GM21529 (cell line): ENCODE results near the gene MYO1H.

ENCODE experiments used
- ATAC-seq: cut with Tn5 transposase; IDR thresholded peaks from one replicate; pipeline ENCODE4 v1.9.1; 2021; ENCODE audit not compliant: unreplicated experiment

Gene MYO1H

DNA sequence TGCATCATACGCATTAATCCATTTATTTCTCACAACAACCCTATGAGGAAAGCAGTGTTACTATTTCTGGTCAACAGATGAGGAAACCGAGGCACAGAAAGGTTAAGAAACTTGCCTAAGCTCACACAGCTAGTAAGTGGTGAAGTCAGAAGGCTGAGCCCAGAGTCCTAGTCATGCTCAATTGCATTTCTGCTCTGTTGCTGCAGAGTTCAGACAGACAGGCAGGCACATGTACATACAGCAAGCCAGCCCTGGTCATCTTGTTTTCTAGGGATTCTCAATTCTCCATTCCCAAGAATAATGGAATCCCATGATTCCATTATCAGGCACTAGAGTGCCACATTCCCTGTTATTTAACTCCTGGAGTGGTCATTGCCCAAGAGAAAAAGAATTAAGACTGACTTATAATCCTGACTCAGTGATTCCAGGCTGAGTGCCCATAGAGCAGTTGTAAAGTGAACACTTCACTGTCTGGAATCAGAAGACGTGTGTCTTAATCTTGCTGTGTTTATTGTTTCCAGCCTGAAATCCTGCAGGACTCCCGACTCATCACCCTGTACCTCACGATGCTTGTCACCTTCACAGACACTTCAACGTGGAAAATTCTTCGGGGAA lies 140.5 kb downstream of the MYO1H start:
- no peak for ATAC-seq

DNA sequence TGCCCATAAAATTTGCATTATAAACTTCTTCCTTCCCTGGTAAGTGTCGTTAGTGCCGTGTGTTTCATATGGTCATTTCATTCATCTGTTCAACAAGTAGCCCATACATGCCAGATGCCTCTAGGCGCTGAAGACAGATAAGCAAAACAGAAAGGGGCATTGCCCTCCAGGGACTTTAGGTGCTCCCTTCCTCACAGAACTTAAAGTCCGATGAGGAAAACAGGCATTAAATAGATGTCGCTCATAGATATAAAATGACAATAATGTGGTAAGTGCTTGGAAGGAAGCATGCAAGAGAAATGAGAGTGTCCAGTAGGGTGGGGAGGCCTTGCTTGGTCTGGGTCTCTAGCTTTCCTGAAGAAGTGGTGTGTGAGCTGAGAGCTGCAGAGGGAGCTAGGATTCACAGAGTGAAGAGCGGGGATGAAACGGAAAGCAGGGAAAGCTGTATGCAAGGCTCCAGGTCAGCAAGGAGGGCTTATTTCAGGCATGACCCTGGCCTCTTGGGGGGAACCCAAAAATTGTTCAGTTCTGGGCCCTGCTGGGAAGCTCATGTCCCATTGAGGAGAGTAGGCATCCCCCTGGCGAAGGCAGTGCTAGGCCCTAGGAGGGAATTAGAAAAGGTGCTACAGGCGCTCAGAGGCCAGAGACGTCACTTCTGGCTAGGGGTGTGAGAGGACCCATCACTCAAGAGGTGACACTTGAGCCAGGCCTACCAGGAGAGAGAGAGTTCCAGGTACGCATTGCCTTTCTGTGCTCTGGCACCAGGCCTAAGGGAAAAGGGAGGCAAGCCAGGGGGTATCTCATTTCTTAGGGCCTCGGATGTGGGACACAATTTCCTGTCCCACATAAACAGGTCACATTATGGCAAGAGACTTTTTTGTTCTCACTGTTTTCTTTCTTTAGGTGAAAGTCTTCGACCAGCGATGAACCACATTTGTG lies 141.6 kb downstream of the MYO1H start:
- no peak for ATAC-seq

DNA sequence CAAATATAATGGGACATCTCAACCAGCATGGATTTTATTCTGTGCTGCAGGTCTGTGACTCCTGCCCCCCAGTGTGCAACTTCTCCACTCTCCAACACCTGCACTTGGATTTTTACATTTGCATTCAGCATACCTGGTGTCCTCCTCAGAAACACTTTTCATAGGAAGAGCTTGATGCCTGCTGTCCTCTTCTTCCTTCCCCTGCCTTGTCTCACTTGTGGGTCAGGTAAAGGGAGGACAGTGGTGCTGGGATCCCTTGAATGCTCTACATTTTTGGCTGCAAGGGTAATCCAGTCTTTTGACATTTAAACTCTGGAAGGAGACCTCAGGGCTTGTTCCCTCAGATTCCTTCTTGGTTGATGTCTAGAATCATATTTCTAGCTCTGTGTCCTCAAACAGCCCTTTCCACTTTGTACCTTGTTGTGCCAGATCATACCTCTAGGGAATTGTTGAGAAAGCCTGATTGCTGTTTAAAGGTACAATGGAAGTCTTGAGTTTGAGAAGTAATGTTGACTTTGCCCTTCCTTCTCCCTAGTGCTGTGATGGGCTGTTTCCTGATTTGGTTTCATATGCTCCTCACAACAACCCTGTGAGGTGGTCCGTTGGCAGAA lies 142.4 kb downstream of the MYO1H start:
- ATAC-seq: no peak

DNA sequence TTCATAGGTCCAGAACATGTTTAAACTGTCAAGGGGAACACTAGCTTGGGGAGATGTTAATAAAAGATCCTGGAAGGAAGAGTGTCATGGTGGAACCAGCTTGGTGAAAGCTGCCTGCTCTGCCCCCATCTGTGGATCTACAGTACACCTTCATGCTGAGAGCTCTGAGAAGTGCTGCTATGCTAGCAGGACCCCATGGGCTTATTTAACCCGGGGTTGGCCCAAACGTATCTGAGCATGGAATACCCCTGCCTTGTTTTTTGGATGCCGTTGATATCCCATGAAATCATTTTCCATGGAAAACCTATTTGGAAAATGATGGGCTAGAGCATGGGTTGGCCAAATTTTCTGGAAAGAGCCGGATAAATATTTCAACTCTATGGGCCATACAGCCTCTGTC lies 144.0 kb downstream of the MYO1H start:
- ATAC-seq: no peak

DNA sequence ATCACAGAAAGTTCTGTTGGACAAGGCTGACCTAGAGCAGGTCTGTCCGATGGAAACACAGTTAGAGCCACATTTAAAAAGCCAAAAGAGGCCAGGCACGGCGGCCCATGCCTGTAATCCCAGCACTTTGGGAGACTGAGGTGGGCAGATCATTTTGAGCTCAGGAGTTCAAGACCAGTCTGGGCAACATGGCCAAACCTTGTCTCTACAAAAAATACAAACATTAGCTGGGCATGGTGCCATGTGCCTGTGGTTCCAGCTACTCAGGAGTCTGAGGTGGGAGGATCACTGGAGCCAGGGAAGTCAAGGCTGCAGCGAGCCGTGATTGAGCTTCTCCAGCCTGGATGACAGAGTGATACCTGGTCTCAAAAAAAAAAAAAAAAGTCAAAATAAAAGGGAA lies 144.7 kb downstream of the MYO1H start:
- no peak for ATAC-seq

DNA sequence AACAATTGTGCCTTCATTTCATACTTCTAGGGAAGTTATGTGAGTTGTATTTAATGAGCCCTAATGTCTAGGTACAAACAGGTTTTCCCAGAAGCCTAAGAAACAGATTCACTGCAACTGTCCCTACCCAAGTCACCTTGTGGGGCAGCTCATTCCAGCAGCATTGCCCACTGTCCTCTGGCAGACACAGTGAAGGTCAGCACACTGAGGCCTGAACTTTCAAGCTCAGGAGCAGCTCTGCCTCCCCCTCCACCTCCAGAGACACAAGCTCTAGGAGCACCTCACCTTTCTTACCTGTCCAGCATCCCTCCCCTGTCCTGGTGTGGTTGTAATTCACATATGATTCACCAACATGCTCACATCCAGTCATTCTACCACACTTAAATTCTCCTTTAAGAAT lies 145.4 kb downstream of the MYO1H start:
- ATAC-seq: no peak

DNA sequence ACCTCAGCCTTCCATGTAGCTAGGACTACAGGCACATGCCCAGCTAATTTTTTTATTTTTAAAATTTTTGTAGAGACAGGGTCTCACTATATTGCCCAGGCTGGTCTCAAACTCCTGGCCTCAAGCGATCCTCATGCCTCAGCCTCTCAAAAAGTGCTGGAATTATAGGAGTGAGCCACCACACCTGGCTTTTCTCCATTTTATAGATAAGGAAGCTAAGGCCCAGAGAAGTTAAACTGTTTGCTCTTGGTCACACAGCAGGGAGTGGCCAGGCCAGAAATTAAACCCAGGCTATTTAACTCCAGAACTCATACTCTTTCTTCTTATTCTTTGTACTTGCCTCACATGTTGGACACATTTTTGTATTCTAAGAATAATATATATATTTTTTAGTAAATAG lies 146.2 kb downstream of the MYO1H start:
- no peak for ATAC-seq

DNA sequence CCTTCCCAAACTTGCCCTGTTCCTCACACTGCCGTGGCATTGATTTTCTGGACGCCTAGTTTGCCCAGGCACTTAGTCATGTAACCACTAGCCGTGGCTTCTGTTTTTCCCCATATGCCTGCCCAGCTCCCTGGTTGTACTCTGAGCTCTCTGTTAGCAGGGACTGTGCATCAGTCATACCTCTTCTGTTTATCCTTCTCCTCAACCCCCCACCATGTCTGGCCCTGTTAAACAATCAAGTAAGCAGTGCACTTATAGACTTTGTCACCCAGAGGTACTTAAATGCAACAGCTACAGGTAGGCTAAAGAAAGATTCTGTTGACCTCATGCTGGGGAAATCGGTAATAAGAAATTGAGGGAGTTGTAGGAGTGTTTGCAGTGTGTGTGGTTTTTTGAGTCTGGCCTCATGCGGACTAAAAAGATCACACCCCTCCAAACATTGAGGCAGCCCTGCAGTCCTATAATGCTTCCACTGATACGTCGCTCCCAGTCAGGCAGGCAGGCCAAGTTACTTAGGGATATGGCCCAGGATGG lies 146.7 kb downstream of the MYO1H start:
- ATAC-seq: no peak

DNA sequence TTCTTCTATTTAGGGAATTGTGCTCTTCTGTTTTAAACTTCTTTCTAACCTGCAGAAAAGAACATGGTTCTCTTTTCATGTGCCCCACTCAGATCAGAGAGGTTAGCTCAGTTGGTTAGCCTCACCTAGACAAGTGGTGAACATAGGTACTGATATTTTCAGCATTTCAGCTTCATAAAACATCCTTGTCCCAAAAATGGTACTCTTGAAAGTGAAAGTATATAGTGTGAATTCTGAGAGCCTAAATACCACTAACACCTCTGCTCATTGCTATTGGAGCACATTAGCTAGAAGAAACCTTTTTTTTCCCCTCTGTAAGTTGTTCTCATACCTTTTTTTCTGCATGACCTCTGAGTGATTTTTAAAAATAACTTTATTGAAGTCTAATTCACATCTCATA lies 147.3 kb downstream of the MYO1H start:
- ATAC-seq: no peak

DNA sequence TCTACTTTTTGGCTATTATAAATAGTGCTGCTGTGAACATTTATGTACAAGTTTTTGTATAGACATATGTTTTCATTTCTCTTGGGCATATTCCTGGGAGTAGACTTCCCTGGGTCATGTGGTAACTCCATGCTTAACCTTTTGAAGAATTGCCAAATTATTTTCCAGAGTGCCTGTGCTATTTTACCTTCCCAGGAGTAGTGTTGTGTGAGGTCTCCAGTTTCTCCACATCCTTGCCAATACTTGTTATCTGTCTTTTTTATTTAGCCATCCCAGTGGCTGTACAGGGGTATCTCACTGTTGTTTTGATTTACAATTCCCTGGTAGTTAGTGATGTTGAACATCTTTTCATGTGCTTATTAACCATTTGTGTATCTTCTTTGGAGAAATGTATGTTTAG lies 148.6 kb downstream of the MYO1H start:
- ATAC-seq: no peak

DNA sequence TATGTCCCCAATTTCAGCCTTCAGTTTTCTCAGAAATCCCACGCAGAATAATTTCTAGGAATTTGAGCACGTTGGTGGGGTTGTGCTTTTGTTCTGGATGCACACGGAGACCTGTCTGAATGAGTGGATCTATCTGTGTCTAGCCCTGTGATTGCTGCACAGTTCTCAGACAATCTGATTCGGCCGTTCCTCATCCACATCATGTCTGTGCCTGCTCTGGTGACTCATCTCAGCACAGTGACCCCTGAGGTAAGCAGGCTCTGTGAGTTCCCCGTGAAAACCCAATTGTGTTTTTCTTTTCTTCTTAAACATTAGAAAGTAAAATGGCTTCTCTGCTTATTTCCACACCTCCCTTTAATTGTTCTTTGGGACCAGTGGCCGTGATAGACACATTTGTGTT lies 150.0 kb downstream of the MYO1H start:
- no peak for ATAC-seq
